ENCODE data around the gene DOK5. TPM values are rescaled to one million over a fixed set of nuclear protein-coding genes. Genes with fewer than 3 reads are reported as not detected.

The DOK5 gene
- total RNA-seq (2014; rRNA removed; shearing (Covaris generic)) (not detected in 2 replicates), total RNA-seq (2022) (not detected in 2 replicates), Bru-seq, nascent RNA (not detected), BruChase-seq, experiment 1, labeled RNA remaining after a 6-hour chase (percentile 1 among the genes with signal in this experiment), BruChase-seq, experiment 2, labeled RNA remaining after a 2-hour chase (not detected)
- long read RNA-seq = 0 reads

DNA sequence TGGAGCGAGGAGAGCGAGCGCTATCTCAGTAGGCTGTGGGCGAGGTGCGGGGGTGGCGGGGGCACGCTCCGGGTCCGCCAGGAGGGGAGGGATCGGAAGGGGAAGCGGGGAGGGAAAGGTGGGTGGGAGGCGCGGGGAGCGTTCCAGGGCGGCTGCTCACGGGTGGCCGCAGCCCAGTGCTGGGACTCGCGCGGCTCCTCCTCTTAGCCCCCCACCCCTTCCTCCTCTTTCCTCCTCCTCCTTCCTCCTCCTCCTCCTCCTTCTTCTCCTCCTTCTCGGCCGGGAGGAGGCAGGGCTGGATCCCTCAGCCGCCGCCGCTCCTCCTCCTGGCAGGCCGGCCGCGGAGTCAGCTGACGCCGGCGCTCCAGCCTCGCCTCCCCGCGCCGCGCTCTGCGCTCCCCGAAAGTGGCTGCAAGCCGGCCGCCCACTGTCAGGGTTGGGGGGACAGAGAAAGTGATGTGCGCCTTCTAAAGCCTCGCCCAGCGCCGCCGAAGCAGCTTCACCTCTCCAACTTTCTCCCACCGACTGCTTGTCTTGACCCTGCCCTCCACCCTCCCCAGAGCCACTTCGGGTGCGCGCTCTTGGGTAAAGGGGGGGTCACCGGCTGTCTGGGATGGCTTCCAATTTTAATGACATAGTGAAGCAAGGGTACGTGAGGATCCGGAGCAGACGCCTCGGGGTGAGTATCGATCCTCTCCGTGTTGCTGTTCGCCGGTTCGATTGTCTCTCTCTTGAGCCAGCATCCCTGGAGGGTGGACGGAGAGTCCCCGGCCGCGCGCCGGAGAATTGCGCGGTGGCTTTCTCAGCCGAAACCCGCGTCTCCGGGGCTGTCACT lies at the start of gene DOK5:
Gene DOK5, plus strand, starts transcription at position 260 of the 835 bp plus-strand sequence. Its CDS starts 354 bp downstream, at position 614.
- Histone ChIP-seq H3K36me3 (ENCODE audit: insufficient read depth, low read length) (no peaks in the 10 kb centered on the region), H3K9me3 (ENCODE audit: low read length) (no peaks in the 10 kb centered on the region), H3K4me3 (ENCODE audit: low read depth, low read length, poor library complexity, severe bottlenecking) (no peak within 1 kb of the TSS), H3K79me2 (ENCODE audit: insufficient read depth, low read depth, low read length) (no peaks in the 10 kb centered on the region), H4K20me1 (ENCODE audit: insufficient read depth, low read length) (no peaks in the 10 kb centered on the region), H3K4me2 (ENCODE audit: low read length) (no peak within 1 kb of the TSS), H3K9me2 (ENCODE audit: insufficient read depth, low read length) (no peaks in the 10 kb centered on the region), H3K27ac (ENCODE audit: low read depth, low read length, poor library complexity, severe bottlenecking) (no peak within 1 kb of the TSS), H2AFZ (ENCODE audit: low read length) (no peak within 1 kb of the TSS), H3K4me1 (ENCODE audit: insufficient read depth, low read length, poor library complexity, severe bottlenecking) (no peaks in the 10 kb centered on the region)
- ChIA-PET CTCF (ENCODE audit: unreplicated experiment) (no interaction called here), POLR2A (no interaction called here)
- BruUV-seq (replicated peaks) = no TSS peak
- no peak for DNase-seq (ENCODE audit: low spot score)
- TF ChIP-seq, protein P1, sequence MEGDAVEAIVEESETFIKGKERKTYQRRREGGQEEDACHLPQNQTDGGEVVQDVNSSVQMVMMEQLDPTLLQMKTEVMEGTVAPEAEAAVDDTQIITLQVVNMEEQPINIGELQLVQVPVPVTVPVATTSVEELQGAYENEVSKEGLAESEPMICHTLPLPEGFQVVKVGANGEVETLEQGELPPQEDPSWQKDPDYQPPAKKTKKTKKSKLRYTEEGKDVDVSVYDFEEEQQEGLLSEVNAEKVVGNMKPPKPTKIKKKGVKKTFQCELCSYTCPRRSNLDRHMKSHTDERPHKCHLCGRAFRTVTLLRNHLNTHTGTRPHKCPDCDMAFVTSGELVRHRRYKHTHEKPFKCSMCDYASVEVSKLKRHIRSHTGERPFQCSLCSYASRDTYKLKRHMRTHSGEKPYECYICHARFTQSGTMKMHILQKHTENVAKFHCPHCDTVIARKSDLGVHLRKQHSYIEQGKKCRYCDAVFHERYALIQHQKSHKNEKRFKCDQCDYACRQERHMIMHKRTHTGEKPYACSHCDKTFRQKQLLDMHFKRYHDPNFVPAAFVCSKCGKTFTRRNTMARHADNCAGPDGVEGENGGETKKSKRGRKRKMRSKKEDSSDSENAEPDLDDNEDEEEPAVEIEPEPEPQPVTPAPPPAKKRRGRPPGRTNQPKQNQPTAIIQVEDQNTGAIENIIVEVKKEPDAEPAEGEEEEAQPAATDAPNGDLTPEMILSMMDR (conservative IDR thresholded peaks at IDR 0.05; ENCODE audit: low read length) = no peak
- TF ChIP-seq EZH2phosphoT487 (IDR thresholded peaks at IDR 0.05; ENCODE audit: borderline replicate concordance, low read depth, low read length) = no peak
- intact Hi-C loops (cut with micrococcal nuclease; ENCODE audit: unreplicated experiment) = no loop called here

DNA sequence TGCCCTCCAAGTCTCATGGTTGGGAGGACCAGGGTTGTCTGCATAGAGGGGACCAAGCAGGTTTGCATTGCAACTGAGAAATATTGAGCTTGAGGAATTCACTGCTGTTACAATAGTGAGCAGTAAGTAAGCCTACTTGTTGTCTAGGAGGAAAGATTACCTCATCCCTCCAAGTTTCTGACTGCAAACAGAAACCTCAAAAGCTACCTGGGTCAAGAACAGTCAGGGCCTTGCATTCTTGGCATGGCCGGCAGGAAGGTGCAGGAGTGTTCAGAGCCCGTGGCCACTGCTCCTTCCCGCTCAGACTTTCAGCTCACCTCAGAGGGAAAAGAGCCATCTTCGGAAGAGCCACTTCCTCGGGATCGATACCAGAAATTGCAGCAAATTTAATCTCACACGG lies 46.0 kb upstream of the DOK5 start:
- H2AFZ ChIP-seq (ENCODE audit: low read length) = no peak overlapping the region
- H3K27ac ChIP-seq (ENCODE audit: low read depth, low read length, poor library complexity, severe bottlenecking) = no peak overlapping the region
- no peak overlapping the region for H3K4me3 ChIP-seq (ENCODE audit: low read depth, low read length, poor library complexity, severe bottlenecking)
- no peaks in the 10 kb centered on the region for H3K4me1 ChIP-seq (ENCODE audit: insufficient read depth, low read length, poor library complexity, severe bottlenecking)
- no peak for TF ChIP-seq EZH2phosphoT487 (IDR thresholded peaks at IDR 0.05; ENCODE audit: borderline replicate concordance, low read depth, low read length)
- TF ChIP-seq, protein P1 (conservative IDR thresholded peaks at IDR 0.05; ENCODE audit: low read length) = no peak
- H3K79me2 ChIP-seq (ENCODE audit: insufficient read depth, low read depth, low read length) = no peaks in the 10 kb centered on the region
- no peaks in the 10 kb centered on the region for H3K36me3 ChIP-seq (ENCODE audit: insufficient read depth, low read length)
- H3K4me2 ChIP-seq (ENCODE audit: low read length) = no peak overlapping the region
- no peaks in the 10 kb centered on the region for H4K20me1 ChIP-seq (ENCODE audit: insufficient read depth, low read length)
- no TSS peak for BruUV-seq (replicated peaks)
- DNase-seq (ENCODE audit: low spot score) = no peak
- no peaks in the 10 kb centered on the region for H3K9me2 ChIP-seq (ENCODE audit: insufficient read depth, low read length)
- intact Hi-C loops (cut with micrococcal nuclease; ENCODE audit: unreplicated experiment) = no loop called here
- ChIA-PET CTCF (ENCODE audit: unreplicated experiment) (no interaction called here), POLR2A (no interaction called here)
- H3K9me3 ChIP-seq (ENCODE audit: low read length) = 0 out of 2 replicates have a peak, but pooled peaks cover 4% of the 10 kb centered on the region

All from OCI-LY7 (cell line).